GM20431 (cell line): ENCODE data around the gene BBS2.

Experiments
- in situ Hi-C: fragments of 300-500 bp; cut with MseI, MboI; formaldehyde crosslinking; loops from one replicate; pipeline ENCODE4 v1.15.0; 2020; ENCODE audit warnings: low sequenced_read_pairs; ENCODE audit not compliant: unreplicated experiment

Gene BBS2

GRCh38 chr16:56519459-56520250 is at the start of gene BBS2:
Gene BBS2, minus strand, starts transcription at chr16:56520024. Its CDS starts 162 bp downstream, at chr16:56519862.
- in situ Hi-C loops: no loop called here

GRCh38 chr16:56564793-56565477 is 45.1 kb upstream of the BBS2 start, which contains the start of gene MT4:
Gene MT4, plus strand, starts transcription at chr16:56565073. Its CDS starts 56 bp downstream, at chr16:56565129.
- in situ Hi-C loops: no loop called here

GRCh38 chr16:56561126-56561525 is 41.3 kb upstream of the BBS2 start:
- in situ Hi-C loops: no loop called here

- in situ Hi-C loops: no loop called here
Observed at GRCh38 chr16:56560447-56560846, 40.6 kb upstream of the BBS2 start.

- in situ Hi-C loops: no loop called here
Observed at GRCh38 chr16:56559109-56559508, 39.3 kb upstream of the BBS2 start.

- in situ Hi-C loops: no loop called here
Observed at GRCh38 chr16:56558024-56558747, 38.4 kb upstream of the BBS2 start.

GRCh38 chr16:56554441-56554840 is 34.6 kb upstream of the BBS2 start:
- in situ Hi-C loops: no loop called here

GRCh38 chr16:56551796-56552738 is 32.2 kb upstream of the BBS2 start:
- in situ Hi-C loops: no loop called here

GRCh38 chr16:56549744-56550385 is 30.0 kb upstream of the BBS2 start:
- in situ Hi-C loops: no loop called here

GRCh38 chr16:56549161-56549560 is 29.3 kb upstream of the BBS2 start:
- in situ Hi-C loops: no loop called here

- in situ Hi-C loops: no loop called here
Observed at GRCh38 chr16:56547949-56548567, 28.2 kb upstream of the BBS2 start.

- in situ Hi-C loops: no loop called here
Observed at GRCh38 chr16:56547120-56547948, 27.5 kb upstream of the BBS2 start.

GRCh38 chr16:56542039-56542438 is 22.2 kb upstream of the BBS2 start:
- in situ Hi-C loops: no loop called here

GRCh38 chr16:56539656-56540055 is 19.8 kb upstream of the BBS2 start:
- in situ Hi-C loops: no loop called here

GRCh38 chr16:56538331-56538730 is 18.5 kb upstream of the BBS2 start:
- in situ Hi-C loops: no loop called here

- in situ Hi-C loops: no loop called here
Observed at GRCh38 chr16:56534847-56535383, 15.1 kb upstream of the BBS2 start.

- in situ Hi-C loops: no loop called here
Observed at GRCh38 chr16:56532714-56533113, 12.9 kb upstream of the BBS2 start.

GRCh38 chr16:56530872-56531271 is 11.0 kb upstream of the BBS2 start:
- in situ Hi-C loops: no loop called here
